ENCODE data around the gene CEACAM20. TPM values are rescaled to one million over a fixed set of nuclear protein-coding genes. Genes with fewer than 3 reads are reported as not detected.
"Not testable (repeated sequence)": the region's sequence is repeated elsewhere in the genome, so short reads cannot be mapped to it uniquely, and the experiment has no call there.

CEACAM20 gene
- total RNA-seq, 3 donors from 2014 or later (not counting 1 experiment from before 2014, with no cell fraction given), result not detected

- no peaks in the 10 kb centered on the region for H3K4me1 ChIP-seq (ENCODE audit: control insufficient read depth, insufficient read depth, low read length)
- no peak overlapping the region for H3K27ac ChIP-seq (ENCODE audit: low read length)
- DNase-seq (peak in 1 of 2 donors; percentile 13), ATAC-seq (peak in 2 of 3 donors; percentile 62 to 70)
- no peaks in the 10 kb centered on the region for H3K36me3 ChIP-seq (ENCODE audit: control insufficient read depth, insufficient read depth, low read length)
- 13% methylated on average over 5 of the region's 5 CpGs for WGBS (ENCODE audit: insufficient coverage)
- peak; percentile 47 for TF ChIP-seq CTCF (IDR thresholded peaks at IDR 0.05)
- H3K27me3 ChIP-seq (ENCODE audit: control insufficient read depth, insufficient read depth, low read length), result no peaks in the 10 kb centered on the region
- Mint-ChIP-seq H3K36me3 (no peaks in the 10 kb centered on the region), H3K9me3 (peaks cover 0 to under 1% of the 10 kb centered on the region in 2 donors), H3K27me3 (ENCODE audit: low read depth in 2 of 2) (peaks cover 7 to 20% of the 10 kb centered on the region in 2 donors), H3K27ac (no peak overlapping the region), H3K4me1 (no peaks in the 10 kb centered on the region), H3K4me3 (no peak overlapping the region)
- intact Hi-C loops (cut with micrococcal nuclease), result no loop called here
- H3K9me3 ChIP-seq (ENCODE audit: control insufficient read depth, insufficient read depth, low read length), result no peaks in the 10 kb centered on the region
- H3K4me3 ChIP-seq (ENCODE audit: low read length), result no peak overlapping the region
These were observed 22.8 kb upstream of the CEACAM20 start for GRCh38 chr19:44552324-44552723.

DNA sequence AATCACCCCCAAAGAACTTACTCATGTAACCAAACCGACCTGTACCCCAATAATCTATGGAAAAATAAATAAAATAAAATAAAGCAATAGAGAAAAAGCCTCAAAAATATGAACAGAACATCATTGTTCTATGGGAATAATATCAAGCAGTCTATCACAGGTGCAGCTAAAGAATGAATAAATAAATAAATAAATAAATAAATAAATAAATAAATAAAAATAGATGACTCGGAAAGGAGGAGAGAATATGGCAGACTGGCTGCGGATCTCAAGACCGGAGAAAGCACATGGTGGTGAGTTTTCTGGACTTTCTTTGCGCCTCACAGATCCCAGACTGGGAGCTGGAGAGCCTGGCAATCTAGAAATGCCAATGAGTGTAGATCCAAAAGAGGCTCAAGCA is 22.4 kb upstream of the CEACAM20 start:
- WGBS (ENCODE audit: insufficient coverage), result 78% methylated on average over 4 of the region's 5 CpGs
- ATAC-seq, result no peak

GRCh38 chr19:44550976-44551375 is 21.5 kb upstream of the CEACAM20 start:
- WGBS (ENCODE audit: insufficient coverage), result 94% methylated on average over 32 of the region's 37 CpGs
- H3K9me3 Mint-ChIP-seq; H3K4me1 ChIP-seq (ENCODE audit: control insufficient read depth, insufficient read depth, low read length); H3K27me3 ChIP-seq (ENCODE audit: control insufficient read depth, insufficient read depth, low read length); H3K4me1 Mint-ChIP-seq; intact Hi-C loops (cut with micrococcal nuclease); H3K36me3 ChIP-seq (ENCODE audit: control insufficient read depth, insufficient read depth, low read length); DNase-seq; H3K4me3 ChIP-seq (ENCODE audit: low read length); H3K9me3 ChIP-seq (ENCODE audit: control insufficient read depth, insufficient read depth, low read length); ATAC-seq; H3K27ac Mint-ChIP-seq; H3K4me3 Mint-ChIP-seq; H3K27ac ChIP-seq (ENCODE audit: low read length); H3K36me3 Mint-ChIP-seq: not testable (repeated sequence)
- H3K27me3 Mint-ChIP-seq (ENCODE audit: low read depth in 2 of 2), result peaks cover 7 to 20% of the 10 kb centered on the region in 2 donors

More for the DNA sequence above, 22.4 kb upstream of the CEACAM20 start:
- Mint-ChIP-seq H3K4me1 (no peaks in the 10 kb centered on the region), H3K4me3 (no peak overlapping the region), H3K9me3 (peaks cover 0 to 2% of the 10 kb centered on the region in 2 donors), H3K27me3 (ENCODE audit: low read depth in 2 of 2) (peaks cover 7 to 20% of the 10 kb centered on the region in 2 donors), H3K36me3 (no peaks in the 10 kb centered on the region), H3K27ac (no peak overlapping the region)
- Histone ChIP-seq H3K9me3 (ENCODE audit: control insufficient read depth, insufficient read depth, low read length) (no peaks in the 10 kb centered on the region), H3K27ac (ENCODE audit: low read length) (no peak overlapping the region), H3K27me3 (ENCODE audit: control insufficient read depth, insufficient read depth, low read length) (no peaks in the 10 kb centered on the region), H3K4me1 (ENCODE audit: control insufficient read depth, insufficient read depth, low read length) (no peaks in the 10 kb centered on the region), H3K4me3 (ENCODE audit: low read length) (no peak overlapping the region), H3K36me3 (ENCODE audit: control insufficient read depth, insufficient read depth, low read length) (no peaks in the 10 kb centered on the region)
- no peak for DNase-seq
- no peak for TF ChIP-seq CTCF (IDR thresholded peaks at IDR 0.05)
- intact Hi-C loops (cut with micrococcal nuclease), result no loop called here

- TF ChIP-seq CTCF (IDR thresholded peaks at IDR 0.05), result no peak
- Histone ChIP-seq H3K4me3 (ENCODE audit: low read length) (no peak overlapping the region), H3K27ac (ENCODE audit: low read length) (no peak overlapping the region), H3K27me3 (ENCODE audit: control insufficient read depth, insufficient read depth, low read length) (no peaks in the 10 kb centered on the region), H3K36me3 (ENCODE audit: control insufficient read depth, insufficient read depth, low read length) (no peaks in the 10 kb centered on the region), H3K9me3 (ENCODE audit: control insufficient read depth, insufficient read depth, low read length) (no peaks in the 10 kb centered on the region), H3K4me1 (ENCODE audit: control insufficient read depth, insufficient read depth, low read length) (no peaks in the 10 kb centered on the region)
- Mint-ChIP-seq H3K4me1 (no peaks in the 10 kb centered on the region), H3K27me3 (ENCODE audit: low read depth in 2 of 2) (peaks cover 6 to 18% of the 10 kb centered on the region in 2 donors), H3K9me3 (peaks cover 0 to 2% of the 10 kb centered on the region in 2 donors), H3K36me3 (no peaks in the 10 kb centered on the region), H3K4me3 (no peak overlapping the region), H3K27ac (no peak overlapping the region)
- intact Hi-C loops (cut with micrococcal nuclease), result no loop called here
- ATAC-seq, result no peak
- DNase-seq, result no peak
- 96% methylated on average over 3 of the region's 3 CpGs for WGBS (ENCODE audit: insufficient coverage)
These were observed 20.0 kb upstream of the CEACAM20 start for GRCh38 chr19:44549507-44549906.

All from natural killer cell (primary cell).